IMR-90 (cell line): Measurements from ENCODE around the gene TBXAS1. TPM values are rescaled to one million over a fixed set of nuclear protein-coding genes. Genes with fewer than 3 reads are reported as not detected.

Experiments
- ATAC-seq: fragments of 200-7000 bp; cut with Tn5 transposase; 2 replicates; pipeline ENCODE4 v1.9.1; 2020; ENCODE audit warnings: low read depth, mild to moderate bottlenecking, moderate library complexity
- BruUV-seq: library from RNA; stranded (reverse); fragments of 400-500 nt; replicated peaks from 2 replicates; lab custom pipeline; 2021; lab: Mats Ljungman, UMichigan
- CTCF ChIA-PET: fragments of 300-600 bp; formaldehyde crosslinking; extraction: SDS; loops from one replicate; lab custom pipeline; 2021; ENCODE audit warnings: antibody characterized with exemption; lab: Yijun Ruan, JAX
- POLR2A ChIA-PET: fragments of 300-600 bp; sonication (Branson Sonifier 250); formaldehyde crosslinking; loops from one replicate; lab custom pipeline; 2022; ENCODE audit warnings: antibody characterized with exemption; ENCODE audit not compliant: unreplicated experiment; lab: Charles Lee
- DNase-seq: peaks from one replicate; pipeline ENCODE4 v3.0.0; 2013
- H2AFZ ChIP-seq: replicated peaks from 2 replicates; pipeline ENCODE3; 2013; ENCODE audit warnings: low read length, mild to moderate bottlenecking; ENCODE audit not compliant: poor library complexity
- H2AK5ac ChIP-seq: 2 replicates; pipeline ENCODE4 v1.6.1; 2013; ENCODE audit warnings: low read depth, low read length, inconsistent platforms
- H2AK9ac ChIP-seq: replicated peaks from 2 replicates; pipeline ENCODE3; 2013; ENCODE audit warnings: mild to moderate bottlenecking, low read depth, low read length, moderate library complexity; ENCODE audit not compliant: poor library complexity
- H2BK120ac ChIP-seq: 2 replicates; pipeline ENCODE4 v1.6.1; 2013; ENCODE audit warnings: low read depth, low read length, inconsistent platforms
- H2BK15ac ChIP-seq: 3 replicates; pipeline ENCODE4 v1.6.1; 2013; ENCODE audit warnings: low read depth, low read length, inconsistent platforms
- H2BK20ac ChIP-seq: 2 replicates; pipeline ENCODE4 v1.6.1; 2013; ENCODE audit warnings: low read depth, mild to moderate bottlenecking, inconsistent platforms, low read length, moderate library complexity
- H2BK5ac ChIP-seq: 2 replicates; pipeline ENCODE4 v1.6.1; 2013; ENCODE audit warnings: mild to moderate bottlenecking, low read depth, low read length, inconsistent platforms; ENCODE audit not compliant: poor library complexity, severe bottlenecking
- H3K14ac ChIP-seq: replicated peaks from 2 replicates; pipeline ENCODE4 v1.6.1; 2013; ENCODE audit warnings: low read depth, low read length, inconsistent platforms
- H3K18ac ChIP-seq: 2 replicates; pipeline ENCODE4 v1.6.1; 2013; ENCODE audit warnings: low read depth, low read length, control low read depth
- H3K23ac ChIP-seq: 2 replicates; pipeline ENCODE4 v1.6.1; 2013; ENCODE audit warnings: low read depth, low read length, inconsistent platforms
- H3K27ac ChIP-seq: 2 replicates; pipeline ENCODE4 v1.5.1; 2013; ENCODE audit warnings: mild to moderate bottlenecking, control low read depth, low read length; ENCODE audit not compliant: insufficient read depth
- H3K27me3 ChIP-seq: 2 replicates; pipeline ENCODE4 v1.6.1; 2013; ENCODE audit warnings: low read length; ENCODE audit not compliant: control insufficient read depth, insufficient read depth
- H3K36me3 ChIP-seq: 2 replicates; pipeline ENCODE4 v1.6.1; 2013; ENCODE audit warnings: low read length, mixed read lengths; ENCODE audit not compliant: control insufficient read depth, insufficient read depth
- H3K4ac ChIP-seq: 2 replicates; pipeline ENCODE4 v1.6.1; 2013; ENCODE audit warnings: low read depth, low read length, inconsistent platforms
- H3K4me1 ChIP-seq: 2 replicates; pipeline ENCODE4 v1.6.1; 2013; ENCODE audit warnings: low read length, mixed read lengths; ENCODE audit not compliant: control insufficient read depth, insufficient read depth
- H3K4me2 ChIP-seq: 2 replicates; pipeline ENCODE4 v1.6.1; 2013; ENCODE audit warnings: low read depth, mild to moderate bottlenecking, control low read depth, low read length, moderate library complexity
- H3K4me3 ChIP-seq: 2 replicates; pipeline ENCODE4 v1.5.1; 2013; ENCODE audit warnings: low read depth, mild to moderate bottlenecking, control low read depth, low read length, moderate library complexity; ENCODE audit not compliant: insufficient read depth
- H3K56ac ChIP-seq: 2 replicates; pipeline ENCODE4 v1.6.1; 2013; ENCODE audit warnings: low read length, inconsistent platforms; ENCODE audit not compliant: insufficient read depth; ENCODE audit errors: extremely low read depth
- H3K79me1 ChIP-seq, 2 experiments: 2 replicates each; pipeline ENCODE4 v1.6.1; 2013; ENCODE audit warnings: low read length in 2 of 2, inconsistent platforms in 1 of 2, low read depth in 1 of 2
- H3K9ac ChIP-seq: 2 replicates; pipeline ENCODE4 v1.6.1; 2013; ENCODE audit warnings: low read depth, low read length, control low read depth
- H3K9me1 ChIP-seq: 2 replicates; pipeline ENCODE4 v1.6.1; 2013; ENCODE audit warnings: low read length, inconsistent platforms; ENCODE audit not compliant: insufficient read depth
- H3K9me3 ChIP-seq: 2 replicates; pipeline ENCODE4 v1.6.1; 2013; ENCODE audit warnings: low read length; ENCODE audit not compliant: control insufficient read depth, insufficient read depth
- H4K20me1 ChIP-seq: 2 replicates; pipeline ENCODE4 v1.6.1; 2013; ENCODE audit warnings: low read length, inconsistent platforms; ENCODE audit not compliant: insufficient read depth
- H4K5ac ChIP-seq: 2 replicates; pipeline ENCODE4 v1.6.1; 2013; ENCODE audit warnings: mild to moderate bottlenecking, low read depth, low read length, control low read depth
- H4K8ac ChIP-seq, 2 experiments: 2 replicates each; pipeline ENCODE4 v1.6.1; 2013; ENCODE audit warnings: low read depth in 2 of 2, low read length in 2 of 2, control low read depth in 1 of 2, inconsistent platforms in 1 of 2
- H4K91ac ChIP-seq: 2 replicates; pipeline ENCODE4 v1.6.1; 2013; ENCODE audit warnings: low read depth, low read length, inconsistent platforms; ENCODE audit not compliant: insufficient read depth
- MXI1 ChIP-seq: IDR thresholded peaks from 2 replicates; pipeline ENCODE4 v1.6.1; 2012; ENCODE audit warnings: low read depth, mild to moderate bottlenecking, low read length, moderate library complexity, borderline replicate concordance
- RFX5 ChIP-seq: IDR thresholded peaks from 2 replicates; pipeline ENCODE4 v1.8.0; 2012; ENCODE audit warnings: low read depth, mild to moderate bottlenecking, low read length, moderate library complexity
- SMC3 ChIP-seq: fragments of 150-350 bp; IDR thresholded peaks from 2 replicates; pipeline ENCODE4 v1.6.1; 2016; ENCODE audit warnings: low read depth, mild to moderate bottlenecking, antibody characterized with exemption, low read length, moderate library complexity
- WGBS, 2 experiments: methylation state at CpG; one replicate each; pipeline versions ENCODE4 v1.1.5 to v1.1.7; 2013; ENCODE audit warnings: missing lambda C conversion rate in 2 of 2; ENCODE audit not compliant: insufficient read length in 1 of 2; ENCODE audit errors: extremely low coverage in 2 of 2; 5-methylcytosine and 5-hydroxymethylcytosine counted together
- dilution Hi-C: fragments of 300-500 bp; cut with HindIII; formaldehyde crosslinking; loops from one replicate; pipeline ENCODE4 v1.14.3; 2018; ENCODE audit warnings: low sequenced_read_pairs; ENCODE audit not compliant: unreplicated experiment
- in situ Hi-C: fragments of 300-500 bp; cut with MboI; formaldehyde crosslinking; loops from 3 replicates; pipeline ENCODE4 v1.14.3; 2019; ENCODE audit warnings: low sequenced_read_pairs, inconsistent platforms, mixed read lengths
- intact Hi-C: fragments of 100-400 bp; cut with micrococcal nuclease; formaldehyde crosslinking; loops from 2 replicates; pipeline ENCODE4 v1.10.0; 2022
- polyA plus RNA-seq, 3 experiments: library from polyadenylated mRNA; depleted of rRNA; stranded (reverse); fragments of >200 nt; gene quantifications; 2 replicates each; pipeline ENCODE4 v1.2.3, GENCODE V29; 2012; ENCODE audit warnings: low replicate concordance in 1 of 3
- total RNA-seq: library from RNA; depleted of rRNA; stranded (reverse); fragments of >200 nt; gene quantifications from 2 replicates; pipeline ENCODE4 v1.2.3, GENCODE V29; 2012

Gene TBXAS1
- total and polyA plus RNA-seq, 2 of the 4 experiments (the other 2 are of a cell fraction), result 5.9 to 10.8 TPM

GRCh38 chr7:139820089-139820488, 9.0 kb upstream of the TBXAS1 start:
- Histone ChIP-seq H4K8ac (no peak overlapping the region), H2AK9ac (no peak overlapping the region), H3K4ac (peak overlapping the region; percentile 16; the same call in 1 of the 2 replicates), H3K27me3 (peaks cover 9% of the 10 kb centered on the region; the same call in 1 of the 2 replicates), H3K9me3 (peaks cover 10% of the 10 kb centered on the region), H2AFZ (no peak overlapping the region), H2BK5ac (no peak overlapping the region), H3K14ac (no peak overlapping the region), H3K56ac (no peak overlapping the region), H2AK5ac (peak overlapping the region; percentile 16; the same call in 1 of the 2 replicates), H2BK20ac (no peak overlapping the region), H4K91ac (no peak overlapping the region), H3K23ac (no peak overlapping the region), H3K36me3 (no peaks in the 10 kb centered on the region), H3K9me1 (peaks cover 5% of the 10 kb centered on the region; the same call in 1 of the 2 replicates), H3K18ac (no peak overlapping the region), H3K27ac (no peak overlapping the region), H4K5ac (no peak overlapping the region), H3K79me1 (peaks cover 0 to under 1% of the 10 kb centered on the region in 2 experiments; a peak in 1 of 4 replicates), H3K4me2 (no peak overlapping the region), H3K9ac (no peak overlapping the region), H3K4me3 (no peak overlapping the region), H2BK15ac (peak overlapping the region; percentile 30; the same call in 1 of the 3 replicates), H2BK120ac (no peak overlapping the region), H3K4me1 (peaks cover 8% of the 10 kb centered on the region), H4K20me1 (no peaks in the 10 kb centered on the region)
- DNase-seq (no peak), ATAC-seq (no peak)
- WGBS, 2 experiments, result no CpG with 5 or more reads among the region's 4 CpGs
- dilution Hi-C loops, result no loop called here
- ChIA-PET CTCF (no interaction called here), POLR2A (no interaction called here)
- in situ Hi-C loops, result no loop called here
- no TSS peak for BruUV-seq
- intact Hi-C loops, result no loop called here
- TF ChIP-seq SMC3 (no peak), MXI1 (no peak), RFX5 (no peak)
